GM19455 (cell line): ENCODE measurements around the gene AATF.

Source experiments
- ATAC-seq: cut with Tn5 transposase; IDR thresholded peaks from one replicate; pipeline ENCODE4 v1.9.1; 2021; ENCODE audit not compliant: unreplicated experiment

AATF gene

DNA sequence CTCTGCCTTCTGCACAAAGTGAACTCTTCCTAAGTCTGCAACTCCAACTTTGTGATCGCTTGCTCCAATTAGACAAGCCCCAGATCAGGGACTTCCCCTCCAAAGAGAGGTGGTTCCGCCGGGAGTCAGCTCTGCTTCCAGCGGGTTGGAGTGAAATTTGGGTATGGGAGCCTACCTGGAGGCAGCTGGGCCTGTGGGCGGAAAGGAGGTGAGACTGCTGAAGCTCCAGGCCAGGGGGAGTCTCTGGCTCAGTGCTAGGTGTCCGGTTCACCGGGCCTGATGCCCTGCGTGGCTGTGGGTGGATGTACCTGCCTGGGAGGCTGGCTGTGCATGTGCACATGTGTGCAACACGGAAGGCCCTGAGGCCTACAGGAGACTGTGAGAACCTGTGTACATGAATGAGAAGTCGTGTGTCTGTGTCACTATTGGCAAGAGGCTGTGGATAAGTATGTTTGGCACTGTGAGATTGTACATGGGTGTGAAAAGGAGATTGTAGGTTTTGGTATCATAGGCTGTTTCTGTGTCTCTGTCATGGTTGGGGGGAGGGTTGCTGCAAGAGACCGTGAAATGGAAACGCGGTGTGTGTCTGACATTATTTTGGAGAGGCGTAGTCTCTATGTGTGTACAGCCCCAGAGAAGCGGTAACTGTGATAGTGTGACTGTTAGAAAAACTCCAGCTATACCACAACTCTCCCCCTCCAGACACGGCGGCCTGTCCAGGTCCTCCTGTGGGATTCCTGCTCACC, 7.3 kb upstream of the AATF start:
- no peak for ATAC-seq

DNA sequence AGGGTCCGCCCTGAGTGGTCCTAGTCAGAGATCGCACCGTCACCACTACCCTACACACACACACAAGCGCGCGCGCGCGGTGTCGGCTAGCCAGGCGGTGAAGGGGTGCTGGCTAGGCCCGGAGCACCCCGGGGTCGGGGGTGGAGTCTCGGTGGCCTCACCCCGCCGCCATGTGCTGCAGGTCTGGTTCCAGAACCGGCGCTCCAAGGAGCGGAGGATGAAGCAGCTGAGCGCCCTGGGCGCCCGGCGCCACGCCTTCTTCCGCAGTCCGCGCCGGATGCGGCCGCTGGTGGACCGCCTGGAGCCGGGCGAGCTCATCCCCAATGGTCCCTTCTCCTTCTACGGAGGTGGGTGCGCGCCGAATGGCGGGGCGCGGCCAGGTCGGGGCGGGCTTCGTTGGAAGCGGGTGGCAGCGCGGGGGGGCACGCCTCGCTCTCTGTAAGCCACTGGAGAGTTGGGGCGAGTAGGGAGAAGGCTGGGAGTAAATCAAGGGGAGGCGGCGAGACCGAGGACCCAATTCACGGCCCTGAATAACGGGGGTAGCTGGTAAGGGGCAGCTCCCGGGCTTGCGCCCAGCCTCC, 6.6 kb upstream of the AATF start:
- ATAC-seq, result no peak

DNA sequence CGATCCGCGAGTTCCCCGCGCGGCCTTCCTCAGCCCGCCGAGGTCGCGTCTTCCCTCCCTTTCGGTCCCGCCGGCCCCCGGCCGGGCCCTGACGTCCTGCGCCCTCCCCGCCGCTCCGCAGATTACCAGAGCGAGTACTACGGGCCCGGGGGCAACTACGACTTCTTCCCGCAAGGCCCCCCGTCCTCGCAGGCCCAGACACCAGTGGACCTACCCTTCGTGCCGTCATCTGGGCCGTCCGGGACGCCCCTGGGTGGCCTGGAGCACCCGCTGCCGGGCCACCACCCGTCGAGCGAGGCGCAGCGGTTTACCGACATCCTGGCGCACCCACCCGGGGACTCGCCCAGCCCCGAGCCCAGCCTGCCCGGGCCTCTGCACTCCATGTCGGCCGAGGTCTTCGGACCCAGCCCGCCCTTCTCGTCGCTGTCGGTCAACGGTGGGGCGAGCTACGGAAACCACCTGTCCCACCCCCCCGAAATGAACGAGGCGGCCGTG, 6.1 kb upstream of the AATF start:
- no peak for ATAC-seq

DNA sequence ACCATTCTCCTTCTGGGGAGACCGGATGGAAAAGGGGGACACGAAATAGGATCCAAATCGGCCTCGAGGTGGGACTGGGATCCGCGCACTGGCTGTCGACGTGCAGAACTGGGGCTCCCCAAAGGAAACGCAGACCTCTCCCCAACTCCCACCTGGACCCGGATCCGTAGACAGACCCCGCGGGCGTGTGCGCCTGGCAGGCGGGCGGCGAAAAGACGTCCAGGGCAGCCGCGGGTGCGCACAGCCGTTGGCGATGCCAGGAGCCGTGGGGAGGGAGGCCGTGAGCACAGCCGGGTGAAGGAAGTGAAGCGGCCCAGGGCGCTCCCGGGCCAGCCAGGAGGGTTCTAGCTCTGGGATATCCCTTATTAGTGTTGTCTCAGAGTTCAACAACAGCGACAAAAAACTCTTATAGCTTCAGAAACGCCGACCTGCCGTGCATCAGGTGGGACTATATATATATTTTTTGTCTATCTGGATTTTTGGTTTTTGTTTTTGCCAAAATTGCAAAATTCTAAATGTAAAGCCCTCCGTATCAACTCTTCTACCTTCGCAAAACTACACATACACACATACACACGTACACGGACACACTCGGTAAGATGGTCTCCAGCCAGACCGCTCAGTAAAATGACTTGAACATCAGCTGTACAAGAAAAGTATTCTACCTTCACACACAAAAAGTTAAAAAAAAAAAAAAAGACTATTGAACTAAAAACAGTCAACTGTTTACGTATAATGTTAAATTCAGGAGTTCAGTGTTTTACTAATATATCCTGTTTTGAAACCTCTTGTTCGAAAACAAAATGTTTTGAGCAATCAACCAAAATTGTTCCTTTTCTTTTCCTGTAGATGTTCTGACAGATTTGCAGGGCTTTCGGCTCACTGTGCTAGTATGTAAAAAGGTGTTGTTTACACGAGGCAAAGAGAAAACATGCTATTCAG, 5.2 kb upstream of the AATF start:
- ATAC-seq, result no peak

DNA sequence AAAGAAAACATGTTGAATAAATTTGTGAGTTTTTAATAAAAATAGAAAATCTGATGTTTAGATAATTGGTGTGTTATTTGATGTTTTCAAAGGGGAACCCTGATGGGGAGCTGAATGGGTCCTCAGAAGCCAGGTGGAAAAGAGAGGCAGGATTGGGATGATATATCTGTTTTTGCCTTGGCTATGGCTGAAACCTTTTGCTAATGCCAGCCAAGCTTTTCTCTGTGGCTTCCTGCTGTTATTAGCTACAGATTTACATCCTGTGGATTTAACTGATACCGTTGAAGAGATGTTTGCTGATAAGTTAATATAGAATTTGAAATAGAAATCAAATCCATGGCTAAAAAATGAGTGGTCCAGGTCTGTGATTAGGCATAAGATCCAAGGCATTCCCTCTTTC, 4.2 kb upstream of the AATF start:
- no peak for ATAC-seq

DNA sequence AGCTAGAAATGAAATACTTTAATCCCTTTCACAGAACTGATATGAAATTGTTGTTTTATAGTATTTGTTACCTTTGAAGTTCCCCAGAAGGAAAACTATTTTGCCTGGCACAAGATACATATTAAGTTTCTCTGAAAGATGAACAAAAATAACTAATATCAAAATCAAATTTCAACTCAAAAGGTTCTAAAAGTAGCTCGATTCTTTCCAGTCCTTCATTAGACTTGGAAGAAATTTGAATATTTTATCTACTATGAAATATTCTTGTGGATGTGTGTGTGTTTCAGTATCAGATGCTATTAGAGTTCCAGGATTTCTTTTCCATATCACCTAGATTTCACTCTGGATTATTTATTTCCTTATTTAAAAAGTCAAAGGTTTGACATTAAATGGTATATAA, 3.6 kb upstream of the AATF start:
- ATAC-seq, result no peak

DNA sequence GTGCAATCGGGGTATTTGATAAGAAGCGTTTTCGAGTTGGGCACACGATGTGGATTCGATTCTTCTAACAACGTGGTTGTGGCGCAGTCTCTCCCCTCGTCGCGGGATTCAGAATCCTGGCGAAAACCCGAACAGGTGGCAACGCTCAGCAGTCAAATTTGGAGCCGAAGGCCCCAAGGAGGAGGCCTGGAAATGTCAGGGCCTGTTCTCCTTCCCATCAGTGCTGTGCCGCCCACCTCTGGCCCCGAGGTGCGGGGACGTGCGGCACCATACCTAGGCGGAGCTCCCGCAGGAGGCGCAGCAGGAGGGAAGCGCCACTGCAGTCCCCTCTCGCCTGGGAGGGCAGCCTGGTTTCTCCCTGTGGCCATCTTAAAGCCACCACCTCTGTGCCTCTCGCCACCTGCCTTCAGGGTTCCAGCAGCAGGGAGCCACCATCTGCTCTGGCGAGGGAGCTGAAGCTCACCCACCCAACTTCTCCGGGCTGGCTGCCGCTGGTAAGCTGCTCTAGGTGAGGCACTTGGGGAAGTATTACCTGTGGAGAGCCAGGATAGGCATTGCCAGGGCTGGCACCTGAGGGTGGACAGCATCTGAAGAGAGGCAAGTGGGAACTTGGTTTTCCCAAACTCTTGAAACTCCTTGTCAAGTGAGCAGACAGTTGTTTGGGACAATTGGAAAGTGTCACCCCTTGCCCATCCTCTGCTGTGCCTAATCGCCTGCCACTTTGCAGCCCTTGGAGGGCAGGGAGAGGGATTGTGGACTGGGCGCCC, 2.6 kb upstream of the AATF start:
- ATAC-seq, result no peak

DNA sequence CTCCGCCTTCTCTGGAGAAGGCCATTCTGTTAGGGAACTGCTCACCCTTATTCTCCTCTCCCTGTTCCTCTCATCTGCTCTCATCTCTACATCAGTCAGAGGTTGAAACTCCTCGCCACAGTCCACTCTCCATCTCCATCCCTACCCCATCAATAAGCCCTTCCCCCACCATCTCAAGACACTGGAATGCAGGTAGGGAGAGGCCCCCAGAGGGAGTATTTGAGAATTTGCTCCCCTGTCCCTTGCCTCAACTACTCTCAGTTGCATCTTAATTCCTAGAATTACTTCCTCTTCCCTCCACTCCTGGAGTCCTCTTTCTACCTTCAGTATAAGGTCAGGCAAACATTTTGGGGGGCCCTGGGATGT, 2.0 kb upstream of the AATF start:
- ATAC-seq, result no peak

DNA sequence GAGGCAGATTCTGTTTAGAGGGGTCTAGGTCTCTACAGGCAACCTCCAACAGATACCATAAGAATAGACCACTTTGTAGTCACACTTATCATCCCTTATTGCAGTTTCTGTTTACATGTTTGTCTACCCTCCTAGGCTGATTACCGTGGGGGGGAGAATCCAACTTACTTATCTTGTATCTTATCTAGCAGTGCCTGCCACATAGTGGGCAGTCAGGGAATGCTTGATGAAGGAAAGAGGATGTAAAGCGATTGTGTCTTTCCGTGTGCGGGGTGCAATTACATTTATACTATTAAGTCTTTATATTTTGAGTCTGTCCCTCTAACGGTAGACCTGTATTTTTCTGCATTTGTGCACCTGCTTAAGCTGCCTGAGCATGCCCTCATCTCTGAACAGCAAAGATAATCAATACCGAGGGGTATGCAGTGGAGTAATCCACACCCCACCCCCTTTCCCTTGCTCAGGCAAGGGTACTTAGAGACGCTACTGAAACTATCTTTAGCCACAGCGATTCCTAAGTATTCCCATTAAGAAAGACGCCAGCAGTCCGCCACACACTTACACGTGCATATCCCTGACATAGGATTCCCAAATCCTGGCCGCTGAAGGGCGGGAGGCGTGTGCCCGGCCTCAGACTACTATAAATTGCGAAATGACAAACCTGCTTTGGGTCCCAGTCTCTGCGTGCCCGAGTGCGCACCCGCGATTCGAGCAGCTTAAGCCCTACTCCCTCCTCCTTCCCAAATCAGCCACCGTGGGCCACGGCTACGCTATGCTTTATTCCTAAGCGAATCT, 635 bp upstream of the AATF start:
- ATAC-seq, result no peak

DNA sequence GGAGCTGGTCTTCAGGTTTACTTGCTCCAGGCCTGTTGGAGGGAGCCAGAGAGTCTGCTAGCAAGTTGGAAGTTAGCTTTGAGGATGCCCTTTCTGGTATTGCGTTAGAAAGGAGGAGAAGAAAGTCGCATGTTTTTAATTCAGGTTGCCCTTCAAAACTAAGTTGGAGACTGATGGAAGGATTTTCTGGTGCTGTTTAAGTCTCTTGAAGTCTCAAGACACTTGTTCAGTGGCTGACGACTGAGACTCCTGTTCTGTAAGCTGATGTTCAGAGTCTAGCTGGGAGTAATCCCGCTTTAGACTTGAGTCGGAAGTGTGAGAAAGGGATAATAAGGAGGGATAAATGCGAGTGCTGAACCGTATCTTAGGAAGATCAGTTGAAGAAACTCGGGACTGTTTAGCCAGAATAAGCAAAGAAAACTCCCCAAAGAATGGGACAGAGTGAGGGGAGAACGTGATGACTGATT, 740 bp downstream of the AATF start:
- no peak for ATAC-seq

DNA sequence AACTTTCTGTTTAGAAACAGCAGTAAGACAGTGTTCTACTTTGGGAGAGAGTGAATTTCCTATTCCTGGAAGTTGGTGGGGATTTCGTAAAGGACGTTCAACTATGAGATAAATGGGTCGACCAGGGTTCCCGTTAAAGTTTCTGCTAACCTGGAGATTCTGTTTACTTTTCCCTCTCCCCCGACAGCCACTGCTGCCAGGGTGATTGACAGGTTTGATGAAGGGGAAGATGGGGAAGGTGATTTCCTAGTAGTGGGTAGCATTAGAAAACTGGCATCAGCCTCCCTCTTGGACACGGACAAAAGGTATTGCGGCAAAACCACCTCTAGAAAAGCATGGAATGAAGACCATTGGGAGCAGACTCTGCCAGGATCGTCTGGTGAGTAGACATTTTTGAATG, 1.3 kb downstream of the AATF start:
- ATAC-seq, result no peak

DNA sequence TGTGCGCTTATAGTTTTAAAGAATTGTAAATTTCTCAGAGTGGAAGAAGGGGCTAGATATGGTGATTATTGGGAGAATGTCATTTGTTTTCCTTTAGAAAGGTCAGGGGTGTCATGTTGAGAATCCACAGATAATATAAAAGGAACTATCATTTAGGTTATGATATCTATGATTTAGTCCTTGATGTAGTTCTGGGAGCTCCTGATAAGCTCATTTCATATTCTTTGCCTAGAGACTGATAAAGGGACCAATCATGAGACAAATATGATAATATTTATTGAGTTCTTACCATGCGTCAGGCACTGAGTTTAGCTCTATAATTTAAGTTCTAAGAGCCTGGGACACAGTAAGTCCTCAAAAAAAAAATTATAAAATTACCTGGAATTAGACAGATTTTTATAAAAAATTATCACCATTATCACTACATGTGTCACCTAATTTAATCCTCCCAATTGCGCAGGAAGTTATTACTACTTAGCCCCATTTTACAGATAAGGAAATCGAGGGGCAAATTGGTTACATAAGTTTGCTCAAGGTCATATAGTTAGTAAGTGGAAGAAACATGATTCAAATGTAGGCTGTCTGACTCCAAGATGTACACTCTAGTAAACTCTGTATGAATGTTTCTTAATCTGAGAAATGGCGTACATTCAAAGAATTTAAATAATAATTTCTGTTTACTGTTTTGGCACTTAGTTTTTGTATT, 2.5 kb downstream of the AATF start:
- no peak for ATAC-seq

DNA sequence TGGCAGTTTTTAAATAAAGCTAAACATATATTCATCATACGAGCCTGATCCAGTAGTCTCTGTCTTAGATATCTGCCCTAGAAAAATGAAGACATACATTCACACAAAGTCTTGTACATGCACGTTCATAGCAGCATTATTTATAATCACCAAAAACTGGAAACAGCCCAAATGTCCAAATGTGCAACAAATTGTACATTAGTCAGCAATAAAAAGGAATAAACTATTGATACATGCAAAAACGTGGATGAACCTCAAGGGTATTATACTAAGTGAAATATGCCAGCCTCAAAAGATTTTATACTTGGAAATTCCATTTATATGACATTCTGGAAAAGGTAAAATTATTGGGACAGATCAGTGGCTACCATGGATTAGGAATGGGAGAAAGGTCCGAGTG, 22.8 kb downstream of the AATF start:
- no peak for ATAC-seq

DNA sequence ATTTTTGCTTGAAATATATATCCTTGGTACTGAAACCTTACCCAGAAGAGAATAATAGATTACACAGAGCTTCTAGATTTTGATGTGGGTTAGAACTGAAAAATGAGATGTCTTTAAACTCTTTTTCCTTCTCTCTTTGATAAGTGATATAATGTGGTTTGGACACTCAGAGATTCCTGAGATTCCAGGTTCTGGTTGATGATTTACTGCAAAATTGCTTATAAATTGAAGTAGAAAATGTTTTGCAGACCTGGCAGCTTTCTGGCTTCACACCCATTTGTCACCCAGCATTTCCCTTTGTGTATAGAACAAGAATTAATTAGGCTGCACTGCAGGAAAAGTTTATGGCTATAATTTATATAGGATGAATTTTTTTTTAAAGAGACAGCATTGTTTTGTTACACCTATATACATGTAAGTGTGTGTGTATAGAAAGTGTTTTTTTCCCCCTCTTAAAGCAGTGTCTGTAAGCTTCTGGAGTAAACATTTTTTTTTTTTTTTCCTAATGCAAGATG, 23.5 kb downstream of the AATF start:
- ATAC-seq, result no peak

DNA sequence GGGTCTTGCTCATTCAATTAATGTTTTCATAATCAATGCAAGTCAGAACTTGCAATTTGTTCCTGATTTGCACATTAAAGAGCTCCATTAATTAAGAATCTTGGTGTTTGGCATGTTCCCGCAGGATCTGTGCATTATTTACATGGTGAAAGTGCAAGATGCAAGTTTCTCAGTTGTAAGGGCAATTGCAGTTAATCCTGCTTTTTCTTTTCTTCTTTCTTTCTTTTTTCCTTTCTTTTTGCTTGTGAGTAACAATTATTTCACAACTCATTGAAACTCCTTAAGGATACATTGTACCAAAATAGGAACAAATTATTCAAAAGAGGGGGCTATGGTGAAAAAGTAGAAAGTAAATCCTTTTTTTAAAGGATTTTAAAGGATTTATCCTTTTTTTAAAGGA, 24.2 kb downstream of the AATF start:
- no peak for ATAC-seq

DNA sequence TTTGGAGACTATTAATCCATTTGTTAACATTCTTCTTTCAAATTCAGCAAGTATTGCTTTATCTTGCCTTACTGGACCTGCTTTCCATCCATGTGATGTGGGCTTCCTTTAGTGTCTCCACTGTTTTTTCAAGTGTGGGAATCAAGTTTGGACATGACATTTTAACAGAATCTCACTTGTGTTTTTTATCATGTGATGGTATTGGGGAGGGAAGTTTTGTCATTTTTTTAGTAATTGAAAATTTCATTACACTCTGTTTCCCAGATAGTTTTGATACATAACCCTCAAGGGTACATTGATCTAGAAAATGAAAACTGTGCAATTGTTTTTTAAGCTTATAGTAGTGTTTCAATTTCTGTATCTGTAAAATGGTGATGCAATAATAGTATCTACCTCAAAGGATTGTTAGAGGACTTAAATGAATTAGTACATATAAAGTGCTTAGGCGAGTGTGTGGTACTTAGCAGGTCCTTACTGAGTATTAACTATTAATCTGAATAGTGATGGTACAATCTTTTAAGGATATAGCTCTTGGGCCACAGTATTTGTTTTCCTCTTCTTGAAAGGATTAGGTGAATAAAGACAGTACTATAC, 27.3 kb downstream of the AATF start:
- ATAC-seq, result no peak

DNA sequence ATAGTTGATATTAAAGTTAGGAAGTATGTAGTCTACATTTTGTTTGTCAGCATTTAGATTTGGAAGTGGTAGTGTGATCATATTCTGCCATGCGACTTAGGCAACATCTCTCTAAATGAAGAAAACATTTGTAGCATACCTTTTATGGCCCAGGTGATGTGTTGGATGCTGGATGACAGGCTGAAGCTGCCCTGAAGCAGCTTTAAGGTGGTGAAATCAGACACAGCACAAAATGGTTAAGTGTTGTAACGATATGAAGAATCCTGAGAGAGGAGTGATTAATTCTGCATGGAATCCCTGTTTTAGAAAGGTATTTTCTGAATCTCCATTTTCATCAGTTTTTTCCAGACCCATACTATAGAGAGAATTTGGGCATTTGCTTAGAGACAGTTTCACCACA, 28.3 kb downstream of the AATF start:
- ATAC-seq, result no peak

DNA sequence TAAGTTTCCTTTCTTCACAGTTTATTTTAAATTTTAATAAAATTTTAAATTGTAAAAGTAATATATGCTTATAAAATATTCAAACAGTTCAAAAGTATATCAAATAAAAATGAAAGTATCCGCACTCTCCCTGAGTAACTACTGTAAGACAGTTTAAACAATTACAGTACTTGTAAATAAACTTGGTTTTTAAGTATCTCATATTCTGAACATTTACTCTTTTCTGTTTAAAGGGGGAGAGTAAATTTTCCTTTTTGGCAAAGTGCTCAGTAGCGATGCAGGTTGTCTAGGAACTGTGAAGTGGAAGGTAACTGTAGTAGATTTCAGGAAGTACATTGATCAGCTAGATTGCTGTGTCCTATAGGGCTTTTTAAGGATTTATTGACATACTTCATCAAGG, 28.8 kb downstream of the AATF start:
- no peak for ATAC-seq
